Activated CD4-positive, CD25-positive, alpha-beta regulatory T cell treated with anti-CD3 and anti-CD28 coated beads, Interleukin-2, amount 50 U/mL, for 24 hours (primary cell): ENCODE data around the gene CSHL1.
"Not testable (repeated sequence)": the region's sequence is repeated elsewhere in the genome, so short reads cannot be mapped to it uniquely, and the experiment has no call there.

ENCODE experiments used
- ATAC-seq, 2 donors: fragments of 150-1000 bp; cut with Tn5 transposase; one replicate each; pipeline ENCODE4 v1.10.0; 2021; ENCODE audit warnings: mild to moderate bottlenecking in 1 of 2, moderate library complexity in 1 of 2

CSHL1 gene

DNA sequence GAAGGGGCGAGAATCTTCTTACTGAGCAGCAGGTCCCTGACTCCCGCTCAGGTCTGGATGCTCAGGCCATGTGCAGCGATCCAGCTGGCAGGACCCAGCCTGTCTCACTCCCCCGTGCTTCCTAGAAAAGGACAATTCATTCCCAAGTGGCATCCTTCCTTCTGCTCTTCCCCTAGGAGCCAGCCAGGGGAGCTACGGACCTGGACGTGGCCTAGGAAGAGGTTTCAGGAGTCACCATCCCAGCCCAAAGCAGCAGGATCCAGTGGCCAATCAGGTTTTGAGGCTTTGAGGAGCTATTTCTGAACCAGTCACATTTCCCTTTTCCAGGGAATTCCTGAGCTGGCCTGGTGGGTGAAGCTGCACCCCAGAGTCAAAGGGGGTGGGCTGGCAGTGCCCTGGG, 28.8 kb upstream of the CSHL1 start:
- no peak for ATAC-seq

DNA sequence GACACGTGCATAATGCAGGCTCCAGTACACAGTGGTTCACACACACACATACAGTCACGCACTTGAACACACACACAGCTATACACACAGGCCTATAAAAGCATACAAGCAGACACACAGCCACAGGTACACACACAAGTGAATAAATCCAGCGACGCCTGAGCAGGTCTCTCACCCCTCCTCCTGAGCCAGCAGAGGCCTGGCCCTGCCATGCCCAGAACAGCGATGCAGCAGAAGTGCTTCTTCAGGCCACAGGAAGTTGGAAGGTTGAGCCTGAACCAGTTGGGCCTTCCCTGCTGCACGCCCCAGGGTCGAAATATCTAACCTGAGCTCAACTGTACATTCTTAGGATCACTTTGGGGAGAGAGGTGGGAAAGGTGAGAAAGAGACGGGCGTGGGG, 28.3 kb upstream of the CSHL1 start:
- ATAC-seq = no peak

DNA sequence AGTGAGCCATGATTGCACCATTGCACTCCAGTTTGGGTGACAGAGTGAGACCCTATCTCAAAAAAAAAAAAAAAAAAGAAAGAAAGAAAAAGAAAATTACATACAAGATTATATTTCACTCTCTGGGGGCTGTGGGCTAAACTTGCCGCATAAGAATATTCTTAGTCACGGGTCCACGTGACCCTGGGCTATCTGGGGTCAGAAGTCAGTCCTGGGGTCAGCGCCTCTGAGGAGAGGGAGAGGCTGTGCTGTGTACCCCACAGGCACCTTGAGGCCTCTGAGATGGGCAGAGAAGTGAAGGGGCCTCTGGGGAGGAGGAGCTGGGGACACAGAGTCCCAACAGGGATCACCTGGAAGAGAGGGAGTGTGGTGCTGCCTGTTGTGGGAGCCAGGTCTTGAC, 26.9 kb upstream of the CSHL1 start:
- ATAC-seq = no peak

DNA sequence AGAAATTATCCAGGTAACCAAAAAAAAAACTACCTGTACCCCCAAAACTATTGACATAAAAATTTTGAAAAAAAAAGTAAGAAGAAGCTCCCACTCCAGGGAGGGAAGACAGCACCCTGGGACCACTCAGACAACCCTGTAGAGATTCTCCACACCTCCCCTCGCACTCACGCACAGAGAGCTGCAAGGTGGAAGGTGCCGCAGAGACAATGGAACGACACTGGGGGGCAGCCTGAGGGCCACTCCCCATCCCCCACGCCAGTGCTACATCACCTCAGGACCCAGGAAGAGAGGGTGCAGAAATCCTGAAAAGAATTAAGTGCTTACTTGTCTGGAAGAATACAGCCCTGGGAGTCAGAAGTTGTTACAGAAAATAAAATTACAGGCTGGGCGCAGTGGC, 26.3 kb upstream of the CSHL1 start:
- no peak for ATAC-seq

DNA sequence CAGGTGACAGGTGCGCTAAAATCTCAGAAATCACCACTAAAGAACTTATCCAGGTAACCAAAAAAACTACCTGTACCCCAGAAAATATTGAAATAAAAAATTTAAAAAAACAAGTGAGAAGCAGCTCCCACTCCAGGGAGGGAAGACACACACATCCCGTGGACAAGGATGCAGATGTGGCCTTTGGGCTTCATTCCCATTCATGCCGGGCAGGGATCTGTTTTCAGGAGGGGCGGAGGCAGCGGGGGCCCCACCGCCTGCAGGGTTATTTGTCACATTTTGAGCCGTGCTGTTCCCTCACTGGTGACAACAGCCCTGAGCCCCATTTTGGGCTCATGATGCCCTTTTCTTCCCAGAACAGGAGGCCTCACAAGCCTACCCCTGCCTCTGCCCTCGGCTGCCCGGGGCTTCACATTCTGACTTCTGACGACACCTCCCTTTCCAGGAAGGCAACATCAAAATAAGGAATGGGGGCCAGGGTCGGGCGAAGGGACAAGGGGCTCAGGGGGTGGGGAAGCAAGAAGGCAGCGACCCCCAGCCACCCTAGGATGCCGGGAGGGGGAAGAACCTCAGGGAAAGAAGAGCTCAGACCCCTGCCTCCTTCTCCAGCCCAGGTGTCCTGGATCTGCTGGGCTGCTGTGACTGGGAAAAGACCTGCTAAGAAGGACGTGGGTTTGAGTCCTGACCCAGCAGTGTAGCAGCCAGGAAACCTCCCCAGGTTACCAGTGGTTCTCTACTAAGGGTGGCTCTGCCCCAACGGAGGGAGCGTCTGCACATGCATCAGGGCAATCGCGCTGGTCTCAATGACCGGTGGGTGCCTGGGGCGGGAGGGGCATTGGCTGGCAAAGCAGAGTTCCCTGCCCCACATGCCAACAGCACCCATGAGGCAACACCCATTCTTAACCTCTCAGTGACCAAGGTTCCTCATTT, 23.4 kb upstream of the CSHL1 start:
- ATAC-seq = no peak

DNA sequence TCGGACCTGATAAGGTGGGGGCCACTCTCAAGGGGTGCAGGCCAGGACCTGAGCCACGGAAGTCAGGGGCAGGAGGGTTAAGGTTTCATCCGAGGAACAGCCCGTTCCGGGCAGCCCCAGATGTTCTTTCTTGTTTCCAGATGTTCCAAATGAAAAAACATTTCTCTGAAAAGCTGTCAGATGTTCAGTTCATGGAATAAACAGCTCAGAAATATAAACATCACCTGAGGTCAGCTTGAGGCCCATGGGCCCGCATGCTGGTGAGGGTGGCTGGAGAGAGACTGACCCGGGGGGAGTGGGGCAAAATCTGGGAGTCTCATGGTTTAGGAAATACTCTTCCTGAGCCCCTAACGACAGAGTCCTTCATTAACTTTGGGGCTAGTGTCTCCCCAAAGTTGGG, 22.5 kb upstream of the CSHL1 start:
- ATAC-seq = no peak

DNA sequence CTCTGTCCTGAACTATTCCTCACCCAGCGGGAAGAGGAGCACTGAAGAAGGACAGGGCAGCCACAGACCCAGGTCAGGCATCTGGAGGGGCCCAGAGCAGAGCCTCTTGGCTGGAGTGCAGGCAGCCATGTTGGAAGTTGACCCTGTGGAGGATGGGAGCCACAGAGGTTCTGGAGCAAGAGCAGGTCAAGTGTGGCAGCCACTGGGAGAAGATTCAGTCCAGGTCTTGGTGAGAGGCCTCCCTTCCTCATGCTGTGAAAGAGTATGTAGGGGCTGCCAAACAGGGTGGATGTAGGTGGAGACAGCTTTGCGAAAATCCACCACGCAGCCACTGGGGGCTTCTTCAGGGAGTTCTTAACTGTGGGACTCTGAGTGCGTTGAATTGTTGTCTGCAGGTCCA, 21.7 kb upstream of the CSHL1 start:
- no peak for ATAC-seq

DNA sequence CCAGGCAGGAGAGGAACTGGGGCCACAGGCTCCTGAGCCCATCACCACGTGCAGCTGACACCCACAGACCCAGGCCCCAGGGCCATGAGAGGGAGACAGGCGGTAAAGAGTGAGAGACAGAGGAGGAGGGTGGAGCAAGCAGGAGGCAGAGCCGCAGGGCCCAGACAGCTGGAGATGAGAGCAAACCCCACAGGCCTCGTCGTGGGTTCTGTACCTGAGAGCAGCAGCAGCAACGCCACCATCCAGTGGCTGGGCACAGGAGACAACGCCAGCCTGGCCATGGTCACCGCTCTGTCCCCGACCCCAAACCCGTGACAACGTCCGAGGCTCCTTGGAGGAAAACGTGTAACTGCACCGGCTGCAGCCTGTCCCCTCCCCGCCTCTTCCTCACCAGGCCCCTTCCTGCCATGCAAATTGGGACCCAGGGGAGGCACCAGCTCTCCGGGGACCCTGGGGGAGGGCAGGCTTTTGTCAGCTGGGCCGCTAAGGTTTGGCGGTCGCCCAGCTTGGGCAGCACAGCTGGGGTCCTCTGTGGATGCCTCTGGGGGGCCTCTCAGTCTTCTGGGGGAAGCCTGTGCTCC, 21.0 kb upstream of the CSHL1 start, which contains the start of gene CD79B:
Gene CD79B, minus strand, starts transcription at position 351 of the 581 bp plus-strand sequence. Its CDS starts 70 bp downstream, at position 281.
- ATAC-seq = peak; percentile 77 to 78

DNA sequence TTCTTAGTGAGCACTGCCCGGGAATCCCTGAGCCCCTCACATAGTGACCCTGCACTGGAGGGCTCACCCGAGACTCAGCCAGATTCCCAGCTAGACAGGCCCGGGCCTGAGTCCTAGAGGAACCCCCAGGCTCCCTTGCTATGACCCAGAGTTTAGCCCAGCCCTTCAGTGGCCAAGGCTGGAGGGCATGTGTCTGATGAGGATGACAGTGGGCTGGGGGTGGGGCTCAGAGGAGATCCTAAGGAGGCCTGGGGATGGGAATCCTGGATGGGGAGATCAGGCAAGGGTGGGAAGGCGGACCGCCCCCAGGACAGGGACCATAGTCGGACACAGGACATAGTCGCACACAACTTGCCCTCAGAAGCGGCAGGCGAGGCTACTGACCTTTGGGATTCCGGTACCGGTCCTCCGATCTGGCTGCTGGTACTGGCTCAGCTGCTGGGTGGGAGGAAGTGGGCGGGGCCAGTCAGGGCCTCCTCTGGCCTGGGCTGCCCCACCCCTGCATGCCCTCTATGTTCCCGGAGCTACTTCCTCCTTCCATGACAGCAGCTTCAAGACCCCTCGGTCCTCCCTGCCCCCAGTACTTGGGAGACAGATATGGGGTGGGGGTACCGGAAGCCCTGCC, 20.0 kb upstream of the CSHL1 start:
- peak; percentile 65 to 77 for ATAC-seq

DNA sequence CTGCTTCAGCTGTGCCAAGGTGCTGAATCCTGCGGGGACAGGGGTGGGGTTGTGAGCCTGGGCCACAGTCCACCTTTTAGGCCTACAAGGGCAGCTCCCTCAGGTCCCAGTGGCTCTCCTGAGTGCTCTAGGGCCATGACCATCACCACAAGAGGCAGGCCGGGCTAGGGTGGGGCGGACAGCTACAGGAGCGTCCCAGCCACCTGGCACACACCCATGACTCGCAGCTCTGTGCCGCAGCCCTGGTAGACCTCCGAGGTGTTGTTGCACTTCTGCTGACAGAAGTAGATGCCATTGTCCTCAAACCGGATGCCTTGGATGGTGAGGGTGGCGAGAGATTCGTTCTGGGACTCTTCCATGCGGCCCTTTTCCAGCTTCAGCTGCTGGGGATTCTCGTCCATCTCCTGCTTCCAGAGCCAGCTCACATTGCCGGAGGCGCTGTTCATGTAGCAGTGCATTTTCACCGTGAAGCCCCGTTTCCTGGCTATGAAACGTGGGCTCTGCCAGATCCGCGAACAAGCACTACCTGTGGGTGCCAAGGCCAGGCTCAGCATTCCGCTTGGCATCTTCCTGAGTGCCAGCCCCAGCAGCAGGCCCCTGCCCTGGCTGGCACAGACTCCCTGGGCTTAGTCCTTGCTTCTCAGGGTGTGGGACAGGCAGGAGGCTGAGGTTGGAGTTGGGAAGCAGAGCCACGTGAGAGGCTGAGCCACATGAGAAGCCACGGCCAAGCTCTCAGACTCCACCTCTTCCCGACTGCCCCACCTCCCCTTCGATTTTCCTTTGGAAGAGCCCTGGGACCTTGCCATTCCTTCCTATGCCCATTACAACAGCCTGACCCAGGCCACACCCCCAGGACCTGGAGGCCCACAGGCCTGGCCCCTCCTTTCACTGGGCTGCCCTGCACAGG, 19.1 kb upstream of the CSHL1 start:
- ATAC-seq = no peak

DNA sequence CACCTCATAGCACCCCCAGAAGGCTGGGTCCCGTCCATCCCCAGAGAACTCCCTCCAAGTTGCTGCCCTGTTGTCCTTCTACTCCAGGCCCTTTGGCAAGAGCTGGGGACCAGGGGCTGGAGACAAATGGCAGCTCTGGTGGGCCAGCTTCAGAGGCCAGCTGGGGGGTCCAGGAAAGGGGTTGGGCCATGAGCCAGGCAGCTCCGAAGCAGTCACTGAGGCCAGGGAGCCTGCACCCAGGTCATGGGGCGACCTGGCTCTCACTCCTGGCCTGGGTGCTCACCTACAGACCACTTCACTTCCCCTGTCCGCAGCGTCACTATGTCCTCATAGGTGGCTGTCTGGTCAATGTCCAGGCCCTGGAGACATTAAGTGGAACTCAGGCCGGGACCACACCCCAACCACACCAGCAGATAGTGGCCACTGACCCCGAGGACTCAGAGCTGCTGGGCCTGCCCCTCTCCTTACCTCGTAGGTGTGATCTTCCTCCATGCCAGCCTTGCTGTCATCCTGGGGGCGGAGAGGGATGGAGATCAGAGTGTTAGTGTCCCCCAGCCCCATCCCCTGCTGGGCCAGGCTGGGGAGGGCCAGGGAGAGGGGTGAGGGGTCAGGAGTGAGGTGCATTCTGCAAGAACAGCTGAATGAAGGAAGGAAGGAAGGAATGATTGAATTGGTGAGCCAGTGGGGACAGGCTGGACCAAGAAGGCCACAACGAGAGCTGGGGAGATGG, 18.1 kb upstream of the CSHL1 start:
- no peak for ATAC-seq

DNA sequence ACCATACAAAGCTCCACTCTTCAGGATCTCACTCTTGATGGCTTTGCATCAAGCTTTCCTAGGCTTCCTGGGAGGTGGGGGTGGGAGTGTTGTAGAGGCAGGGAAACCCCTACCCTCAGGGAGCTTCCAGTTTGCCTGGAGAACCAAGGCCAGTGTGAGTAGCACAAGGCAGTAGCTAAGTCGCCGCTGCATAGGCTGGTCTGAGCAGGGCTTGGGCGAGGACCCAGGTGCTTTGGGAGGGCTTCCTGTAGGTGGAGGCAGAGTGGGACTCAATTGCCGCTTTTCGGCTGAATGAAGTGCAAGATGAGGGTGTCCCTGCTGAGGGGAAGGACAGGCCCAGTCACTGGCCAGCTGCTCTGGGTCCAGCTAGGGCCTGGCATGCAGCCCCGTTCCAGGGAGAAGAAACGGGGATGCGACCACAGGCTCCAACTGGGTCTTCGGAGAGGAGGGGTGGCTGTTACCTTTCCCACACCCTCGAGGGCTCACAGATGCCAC, 17.2 kb upstream of the CSHL1 start:
- no peak for ATAC-seq

DNA sequence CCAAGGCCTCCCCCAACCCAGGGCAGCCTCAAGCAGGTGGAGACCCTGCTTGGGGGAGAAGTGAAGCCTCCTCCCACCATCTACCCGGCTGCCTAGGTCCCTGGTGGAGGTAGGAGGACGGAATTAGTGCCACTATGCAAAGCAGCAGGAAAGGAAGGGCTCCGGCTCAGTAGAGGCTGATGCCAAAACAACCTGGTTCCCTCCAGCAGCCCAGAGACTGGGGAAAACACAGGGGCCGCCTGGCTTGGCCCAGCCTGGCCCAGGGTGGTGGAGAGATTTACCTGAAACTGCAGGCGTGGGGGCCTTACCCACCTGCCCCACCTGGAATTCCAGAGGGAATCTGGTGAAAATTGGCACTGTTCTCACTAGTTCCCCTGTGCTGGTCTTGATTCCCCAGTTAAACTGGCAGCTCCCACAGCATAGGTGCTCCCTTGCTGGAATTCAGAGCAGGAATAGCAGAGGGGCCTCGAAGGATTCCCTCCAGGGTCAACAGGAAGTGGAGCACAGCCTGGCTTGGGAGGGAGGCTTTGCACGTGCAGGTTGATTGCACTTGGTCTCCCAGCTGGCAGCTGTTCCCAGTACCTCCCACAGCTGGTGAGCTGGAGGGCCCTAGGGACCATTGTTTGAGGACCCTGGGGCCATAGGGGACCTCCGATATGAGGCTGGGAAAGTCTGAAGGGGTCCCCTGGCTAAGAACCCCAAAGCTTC, 16.6 kb upstream of the CSHL1 start:
- no peak for ATAC-seq

DNA sequence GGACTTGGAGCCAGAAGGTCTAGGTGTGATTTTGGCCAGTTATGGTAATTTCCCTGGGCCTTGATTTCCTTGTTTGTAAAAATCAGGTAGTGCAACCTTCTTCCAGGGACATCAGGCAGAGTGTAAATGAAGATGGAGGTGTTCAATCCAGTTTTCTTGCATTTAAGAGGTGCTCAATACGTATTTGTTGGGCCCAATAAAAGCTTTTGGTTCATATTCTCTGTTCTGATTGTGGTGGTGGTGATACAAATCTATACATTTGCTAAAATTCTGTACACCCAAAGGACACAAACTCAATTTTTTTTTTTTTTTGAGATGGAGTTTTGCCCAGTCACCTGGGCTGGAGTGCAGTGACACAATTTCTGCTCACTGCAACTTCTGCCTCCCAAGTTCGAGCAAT, 15.1 kb upstream of the CSHL1 start:
- no peak for ATAC-seq

DNA sequence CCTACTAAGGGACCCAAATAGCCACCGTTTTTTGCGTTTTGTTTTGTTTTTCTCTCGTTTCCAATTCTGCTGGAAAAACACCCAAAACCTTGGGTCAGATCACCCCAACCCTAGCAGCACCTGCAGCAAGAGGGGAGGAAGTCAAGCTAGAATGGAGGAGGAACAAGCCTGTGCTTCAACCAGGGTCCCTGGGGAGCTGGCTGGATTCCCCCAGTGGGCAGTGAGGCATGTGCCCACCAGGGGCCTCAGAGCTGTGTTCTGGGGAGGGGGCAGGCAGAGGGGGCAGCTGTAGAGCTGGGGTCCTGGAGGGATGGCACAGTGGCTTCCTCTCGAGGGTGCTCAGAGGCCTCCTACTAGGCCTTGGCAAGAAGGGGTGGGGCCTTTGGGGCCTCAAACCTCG, 14.6 kb upstream of the CSHL1 start:
- no peak for ATAC-seq

DNA sequence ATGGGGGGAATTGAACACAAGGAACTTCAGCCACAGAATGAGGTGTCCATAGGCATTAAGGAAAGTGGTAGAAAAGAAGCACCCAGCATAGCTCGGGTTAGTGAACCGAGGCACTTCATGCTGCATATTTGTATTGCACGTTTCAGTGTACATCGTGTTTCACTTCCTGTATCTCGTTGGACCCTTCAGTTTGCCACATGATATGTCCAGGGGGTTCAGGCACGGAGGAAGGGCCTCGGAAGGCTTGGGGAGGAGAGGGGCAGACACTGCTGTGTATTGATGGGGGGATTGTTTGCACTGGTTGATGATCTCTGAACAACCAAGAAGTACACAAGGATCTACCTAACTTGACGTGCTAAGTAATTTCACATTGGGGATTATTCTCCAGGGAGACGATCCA, 11.3 kb upstream of the CSHL1 start:
- not testable (repeated sequence) for ATAC-seq

DNA sequence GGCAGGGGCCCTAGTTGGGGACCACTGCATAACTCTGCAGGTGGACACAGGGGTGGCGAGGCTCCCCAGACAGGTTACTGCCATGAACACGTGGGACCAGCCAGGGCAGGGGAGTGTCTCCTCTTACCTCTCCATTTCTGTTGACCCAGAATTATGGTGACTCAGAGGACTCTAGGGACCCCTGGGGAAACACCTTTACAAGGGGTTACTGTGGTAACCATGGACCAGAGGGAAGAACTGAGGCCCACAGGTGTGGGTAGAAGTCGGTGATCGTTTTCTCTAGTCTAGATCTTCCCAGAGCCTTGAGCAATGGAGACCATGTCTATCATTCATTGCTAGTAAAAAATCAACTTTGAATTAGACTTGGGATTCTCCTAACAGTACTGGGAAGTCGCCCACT, 9.7 kb upstream of the CSHL1 start:
- ATAC-seq = not testable (repeated sequence)

DNA sequence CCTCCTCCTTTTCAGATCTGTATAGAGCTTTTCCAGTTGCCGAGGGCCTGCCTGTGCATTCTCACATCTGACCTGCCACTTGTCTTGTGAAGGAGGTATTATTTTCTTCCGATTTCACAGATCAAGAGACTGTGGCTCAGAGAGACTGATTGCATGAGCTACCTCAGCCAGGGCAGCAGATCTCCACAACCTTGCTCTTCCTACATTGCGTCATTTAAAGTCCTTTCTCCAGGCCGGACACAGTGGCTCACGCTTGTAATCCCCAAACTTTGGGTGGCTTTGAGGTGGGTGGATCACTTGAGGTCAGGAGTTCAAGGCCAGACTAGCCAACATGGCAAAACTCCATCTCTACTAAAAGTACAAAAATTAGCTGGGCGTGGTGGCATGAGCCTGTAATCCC, 9.0 kb upstream of the CSHL1 start:
- not testable (repeated sequence) for ATAC-seq

DNA sequence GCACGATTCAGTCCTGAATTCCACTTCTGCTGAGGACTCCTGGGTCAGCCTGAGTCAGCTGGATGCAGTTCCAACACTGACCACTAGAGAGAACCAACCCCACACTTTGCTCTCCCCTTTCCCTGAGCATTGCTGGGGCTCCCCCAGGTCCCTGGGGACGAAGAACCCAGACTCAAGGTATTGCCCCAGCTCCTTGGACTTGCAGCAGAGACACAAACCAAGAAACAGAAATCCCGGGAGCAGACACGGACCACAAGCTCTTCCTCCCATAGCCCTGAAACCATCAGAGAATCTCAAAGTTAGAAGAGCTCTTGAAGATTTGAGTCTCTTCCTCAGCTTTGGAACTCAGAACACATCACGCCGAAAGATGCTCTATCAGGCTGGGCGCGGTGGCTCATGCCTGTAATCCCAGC, 8.3 kb upstream of the CSHL1 start:
- peak; percentile 88 to 89 for ATAC-seq

DNA sequence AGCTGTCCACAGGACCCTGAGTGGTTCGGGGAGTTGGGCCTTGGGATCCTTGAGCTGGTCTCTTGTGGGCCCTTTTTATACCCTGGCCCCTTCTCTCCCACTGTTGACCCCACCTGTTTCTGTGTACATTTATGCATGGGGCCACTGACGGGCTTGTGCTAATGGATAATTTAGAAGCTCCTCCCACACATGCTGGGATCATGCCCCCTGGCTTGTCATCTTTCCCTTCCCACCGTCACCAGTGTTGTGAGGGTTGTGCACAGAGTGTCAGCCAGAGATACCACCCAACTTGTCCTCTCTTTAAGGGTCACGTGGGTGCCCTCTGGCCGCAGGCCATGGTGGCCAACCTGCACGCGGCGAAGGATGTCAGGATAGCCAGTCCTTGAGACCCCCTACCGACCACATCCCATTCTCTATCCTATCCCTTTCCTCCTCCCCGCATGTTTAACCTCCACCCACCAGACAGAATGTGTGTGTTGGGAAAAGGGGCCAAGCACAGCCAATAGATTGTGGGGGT, 7.8 kb upstream of the CSHL1 start, which contains the start of gene GH1:
Gene GH1, minus strand, starts transcription at position 51 of the 517 bp plus-strand sequence. CDS start 63 bp downstream, outside the sequence.
- ATAC-seq = not testable (repeated sequence)

DNA sequence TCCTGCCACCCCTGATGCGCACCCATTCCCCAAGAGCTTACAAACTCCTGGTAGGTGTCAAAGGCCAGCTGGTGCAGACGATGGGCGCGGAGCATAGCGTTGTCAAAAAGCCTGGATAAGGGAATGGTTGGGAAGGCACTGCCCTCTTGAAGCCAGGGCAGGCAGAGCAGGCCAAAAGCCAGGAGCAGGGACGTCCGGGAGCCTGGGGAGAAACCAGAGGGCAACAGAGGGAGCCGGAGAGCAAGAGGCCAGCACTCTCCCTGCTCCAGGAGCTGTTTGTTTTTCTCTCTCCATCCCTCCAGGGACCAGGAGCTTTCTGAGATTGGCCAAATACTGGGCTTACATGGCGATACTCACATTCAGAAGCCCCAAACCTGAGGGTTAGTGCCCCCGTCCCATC, 7.2 kb upstream of the CSHL1 start:
- ATAC-seq = no peak
